ENCODE measurements around the gene TMEM11.

TMEM11 gene

GRCh38 chr17:21157586-21158370, 56.2 kb downstream of the TMEM11 start:
- DNase-seq: no peak

GRCh38 chr17:21152731-21153130, 61.2 kb downstream of the TMEM11 start:
- DNase-seq: no peak

DNA sequence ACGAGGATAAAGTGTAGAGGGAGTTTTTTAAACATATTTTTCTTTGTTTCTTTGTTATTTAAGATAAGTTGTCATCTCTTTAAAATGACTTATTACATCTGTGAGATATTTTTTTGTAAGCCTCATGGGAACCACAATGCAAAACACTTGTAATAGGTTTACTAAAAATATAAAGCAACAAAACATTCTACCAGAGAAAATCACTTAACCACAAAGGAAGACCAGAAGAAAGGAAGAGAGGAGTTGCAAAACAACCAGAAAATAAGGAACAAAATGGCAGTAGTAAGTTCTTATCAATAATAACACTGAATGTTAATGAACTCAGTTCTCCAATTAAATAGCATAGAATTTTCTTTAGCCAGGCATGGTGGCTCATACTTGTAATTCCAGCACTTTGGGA, 64.3 kb downstream of the TMEM11 start:
- no peak for DNase-seq

All from GDM1 (cell line).